HepG2 (cell line): ENCODE measurements around the gene LMNA. TPM values are rescaled to one million over a fixed set of nuclear protein-coding genes. Genes with fewer than 3 reads are reported as not detected.

ENCODE experiments used
- BCL3 ChIP-seq: sonication (generic); formaldehyde crosslinking; IDR thresholded peaks from 2 replicates; pipeline ENCODE4 v1.5.1; 2020; ENCODE audit warnings: mild to moderate bottlenecking, missing genetic modification reagents, moderate library complexity
- CERS6 ChIP-seq: sonication (generic); formaldehyde crosslinking; IDR thresholded peaks from 2 replicates; pipeline ENCODE4 v1.5.0; 2020; ENCODE audit warnings: missing genetic modification reagents
- CTCF ChIP-seq: sonication (generic); formaldehyde crosslinking; IDR thresholded peaks from 2 replicates; pipeline ENCODE4 v1.5.0; 2020; ENCODE audit warnings: mild to moderate bottlenecking, missing genetic modification reagents, moderate library complexity
- HMGXB4 ChIP-seq, 2 experiments: sonication (generic) in 1 of 2; formaldehyde crosslinking in 1 of 2; IDR thresholded peaks; 2 replicates each; pipeline versions ENCODE4 v1.4.0 to v1.6.1; 2018 to 2020; ENCODE audit warnings: missing genetic modification reagents in 2 of 2, borderline replicate concordance in 1 of 2, low read depth in 1 of 2, mild to moderate bottlenecking in 1 of 2, missing biosample characterization in 1 of 2
- HNF4G ChIP-seq, 2 experiments: sonication (generic) in 1 of 2; formaldehyde crosslinking in 1 of 2; IDR thresholded peaks; 2 replicates each; pipeline versions ENCODE4 v1.4.0 to v1.6.1; 2011 to 2020; ENCODE audit warnings: borderline replicate concordance in 2 of 2, low read depth in 2 of 2, mild to moderate bottlenecking in 2 of 2, low read length in 1 of 2, missing genetic modification reagents in 1 of 2, moderate library complexity in 1 of 2
- KLF12 ChIP-seq: sonication (generic); formaldehyde crosslinking; IDR thresholded peaks from 2 replicates; pipeline ENCODE4 v1.4.0; 2020; ENCODE audit warnings: missing genetic modification reagents, borderline replicate concordance
- MAFF ChIP-seq: IDR thresholded peaks from 2 replicates; pipeline ENCODE4 v1.6.1; 2011; ENCODE audit warnings: low read depth, low read length, improper control_type of control experiment
- MXD1 ChIP-seq: sonication (generic); formaldehyde crosslinking; IDR thresholded peaks from 2 replicates; pipeline ENCODE4 v1.4.0; 2020; ENCODE audit warnings: mild to moderate bottlenecking, missing genetic modification reagents
- PRPF4 ChIP-seq: fragments of 200-400 bp; formaldehyde crosslinking; IDR thresholded peaks from 2 replicates; pipeline ENCODE4 v1.6.1; 2016; ENCODE audit warnings: low read length, low read depth; ENCODE audit not compliant: poor library complexity, severe bottlenecking
- SIX1 ChIP-seq: sonication (generic); formaldehyde crosslinking; IDR thresholded peaks from 2 replicates; pipeline ENCODE4 v1.4.0; 2020; ENCODE audit warnings: missing genetic modification reagents, borderline replicate concordance
- ZNF407 ChIP-seq: sonication (generic); formaldehyde crosslinking; IDR thresholded peaks from one replicate; pipeline ENCODE4 v1.5.1; 2020; ENCODE audit warnings: mild to moderate bottlenecking, missing genetic modification reagents; ENCODE audit errors: not compliant biosample characterization
- ZNF768 ChIP-seq: sonication (generic); formaldehyde crosslinking; IDR thresholded peaks from 2 replicates; pipeline ENCODE4 v1.4.0; 2020; ENCODE audit warnings: missing genetic modification reagents
- polyA plus RNA-seq, 8 experiments: library from polyadenylated mRNA; depleted of rRNA in 3 of 8; stranded (reverse) in 7 of 8; unstranded in 1 of 8; fragments of >200 nt; fragmentation: Illumina TruSeq in 4 of 8; extraction: Trizol in 4 of 8; gene quantifications; 2 replicates each; pipeline versions ENCODE4 v1.2.1 to v1.2.3, GENCODE V29; 2011 to 2016; ENCODE audit warnings: low read depth in 4 of 8, missing spikeins in 1 of 8, mixed read lengths in 1 of 8; ENCODE audit not compliant: insufficient read depth in 1 of 8
- total RNA-seq, 5 experiments: library from RNA; depleted of rRNA; stranded (reverse); fragments of >200 nt; fragmentation: Illumina TruSeq; extraction: Trizol; gene quantifications; 2 replicates each; pipeline ENCODE4 v1.2.3, GENCODE V29; 2016; ENCODE audit warnings: low read depth in 1 of 5

Gene LMNA
- total and polyA plus RNA-seq, 2 of the 13 experiments (the other 11 are each of a cell fraction or from before 2014, with no cell fraction given), result 107 to 225 TPM

- TF ChIP-seq CERS6 (CRISPR knock-in tag), result no peak
- TF ChIP-seq PRPF4, result no peak
- TF ChIP-seq ZNF407 (CRISPR knock-in tag), result no peak
- no peak for TF ChIP-seq BCL3 (CRISPR knock-in tag)
- no peak for TF ChIP-seq HNF4G (IDR thresholded peaks at IDR 0.05; ENCODE audit: borderline replicate concordance, low read depth, low read length)
- TF ChIP-seq HNF4G (CRISPR knock-in tag; IDR thresholded peaks at IDR 0.05; ENCODE audit: borderline replicate concordance, low read depth), result no peak
- TF ChIP-seq MAFF, result no peak
- no peak for TF ChIP-seq KLF12 (CRISPR knock-in tag)
- peak in 1 of 2 experiments; percentile 41; a peak in 2 of 4 replicates for TF ChIP-seq HMGXB4 (CRISPR knock-in tag; IDR thresholded peaks at IDR 0.05; ENCODE audit: borderline replicate concordance in 1 of 2, low read depth in 1 of 2)
- no peak for TF ChIP-seq ZNF768 (CRISPR knock-in tag)
- no peak for TF ChIP-seq MXD1 (CRISPR knock-in tag)
- no peak for TF ChIP-seq SIX1 (CRISPR knock-in tag)
- no peak for TF ChIP-seq CTCF (CRISPR knock-in tag)
Observed at GRCh38 chr1:156130578-156130942, 16.0 kb downstream of the LMNA start (continued).
